ENCODE data around the gene RASL11B. TPM values are rescaled to one million over a fixed set of nuclear protein-coding genes. Genes with fewer than 3 reads are reported as not detected.

RASL11B gene
- polyA plus RNA-seq, 1 experiment: 0.20 TPM

DNA sequence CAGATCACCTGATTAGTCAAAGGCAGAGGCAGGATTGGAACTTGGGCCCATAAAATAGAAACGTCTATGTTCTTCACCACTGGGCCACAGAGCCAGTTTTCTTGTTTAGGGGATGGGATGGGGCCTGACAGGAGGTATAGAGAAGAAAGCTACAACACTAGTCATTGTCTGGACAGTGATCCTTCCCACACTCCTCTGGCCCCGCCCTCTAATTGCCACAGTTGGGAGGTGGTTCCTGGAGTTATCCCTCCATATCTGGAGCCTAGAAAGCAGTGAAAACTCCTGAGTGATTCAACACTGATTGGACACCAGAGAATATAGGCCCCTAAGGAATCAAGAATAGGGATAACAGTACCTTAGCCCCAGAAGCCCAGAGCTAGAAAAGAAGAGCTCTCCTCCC, 22.9 kb downstream of the RASL11B start:
- Histone ChIP-seq H3K4me3 (ENCODE audit: low read depth, low read length) (no peak overlapping the region), H3K36me3 (ENCODE audit: control insufficient read depth, insufficient read depth, low read length) (no peaks in the 10 kb centered on the region), H3K27me3 (ENCODE audit: control insufficient read depth, insufficient read depth, low read length) (no peaks in the 10 kb centered on the region)
- TF ChIP-seq, protein P1, sequence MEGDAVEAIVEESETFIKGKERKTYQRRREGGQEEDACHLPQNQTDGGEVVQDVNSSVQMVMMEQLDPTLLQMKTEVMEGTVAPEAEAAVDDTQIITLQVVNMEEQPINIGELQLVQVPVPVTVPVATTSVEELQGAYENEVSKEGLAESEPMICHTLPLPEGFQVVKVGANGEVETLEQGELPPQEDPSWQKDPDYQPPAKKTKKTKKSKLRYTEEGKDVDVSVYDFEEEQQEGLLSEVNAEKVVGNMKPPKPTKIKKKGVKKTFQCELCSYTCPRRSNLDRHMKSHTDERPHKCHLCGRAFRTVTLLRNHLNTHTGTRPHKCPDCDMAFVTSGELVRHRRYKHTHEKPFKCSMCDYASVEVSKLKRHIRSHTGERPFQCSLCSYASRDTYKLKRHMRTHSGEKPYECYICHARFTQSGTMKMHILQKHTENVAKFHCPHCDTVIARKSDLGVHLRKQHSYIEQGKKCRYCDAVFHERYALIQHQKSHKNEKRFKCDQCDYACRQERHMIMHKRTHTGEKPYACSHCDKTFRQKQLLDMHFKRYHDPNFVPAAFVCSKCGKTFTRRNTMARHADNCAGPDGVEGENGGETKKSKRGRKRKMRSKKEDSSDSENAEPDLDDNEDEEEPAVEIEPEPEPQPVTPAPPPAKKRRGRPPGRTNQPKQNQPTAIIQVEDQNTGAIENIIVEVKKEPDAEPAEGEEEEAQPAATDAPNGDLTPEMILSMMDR (IDR thresholded peaks at IDR 0.05; ENCODE audit: insufficient read depth, low read depth, low read length): no peak
- DNase-seq (ENCODE audit: low read depth): no peak
- CTCF ChIA-PET: no interaction called here
- POLR2A ChIA-PET: no interaction called here

DNA sequence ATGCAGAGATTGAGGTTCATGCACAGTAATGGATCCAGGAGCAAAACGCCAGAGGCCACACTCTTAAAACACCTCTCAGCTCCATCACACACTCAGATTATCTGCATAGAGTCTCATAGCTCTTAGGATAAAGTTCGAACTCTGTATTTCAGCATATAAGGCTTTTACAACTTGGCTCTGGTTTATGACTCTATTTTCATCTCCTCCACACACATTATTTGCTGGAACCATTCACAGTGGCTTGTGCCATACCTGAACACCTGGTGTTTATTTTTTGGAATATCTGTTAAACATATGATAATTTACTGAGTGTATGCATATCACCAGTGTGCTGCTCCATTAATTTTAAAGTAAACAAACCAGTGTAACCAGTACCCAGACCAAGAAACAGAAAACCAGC, 27.2 kb downstream of the RASL11B start:
- no peaks in the 10 kb centered on the region for H3K36me3 ChIP-seq (ENCODE audit: control insufficient read depth, insufficient read depth, low read length)
- TF ChIP-seq, protein P1 (IDR thresholded peaks at IDR 0.05; ENCODE audit: insufficient read depth, low read depth, low read length): no peak
- H3K4me3 ChIP-seq (ENCODE audit: low read depth, low read length): no peak overlapping the region
- H3K27me3 ChIP-seq (ENCODE audit: control insufficient read depth, insufficient read depth, low read length): no peaks in the 10 kb centered on the region
- ChIA-PET POLR2A (no interaction called here), CTCF (interaction anchor here (1.3 kb wide), 1 partner anchor 13 kb away, joined by 3 read pairs; no protein-coding TSS in a partner anchor)
- no peak for DNase-seq (ENCODE audit: low read depth)

DNA sequence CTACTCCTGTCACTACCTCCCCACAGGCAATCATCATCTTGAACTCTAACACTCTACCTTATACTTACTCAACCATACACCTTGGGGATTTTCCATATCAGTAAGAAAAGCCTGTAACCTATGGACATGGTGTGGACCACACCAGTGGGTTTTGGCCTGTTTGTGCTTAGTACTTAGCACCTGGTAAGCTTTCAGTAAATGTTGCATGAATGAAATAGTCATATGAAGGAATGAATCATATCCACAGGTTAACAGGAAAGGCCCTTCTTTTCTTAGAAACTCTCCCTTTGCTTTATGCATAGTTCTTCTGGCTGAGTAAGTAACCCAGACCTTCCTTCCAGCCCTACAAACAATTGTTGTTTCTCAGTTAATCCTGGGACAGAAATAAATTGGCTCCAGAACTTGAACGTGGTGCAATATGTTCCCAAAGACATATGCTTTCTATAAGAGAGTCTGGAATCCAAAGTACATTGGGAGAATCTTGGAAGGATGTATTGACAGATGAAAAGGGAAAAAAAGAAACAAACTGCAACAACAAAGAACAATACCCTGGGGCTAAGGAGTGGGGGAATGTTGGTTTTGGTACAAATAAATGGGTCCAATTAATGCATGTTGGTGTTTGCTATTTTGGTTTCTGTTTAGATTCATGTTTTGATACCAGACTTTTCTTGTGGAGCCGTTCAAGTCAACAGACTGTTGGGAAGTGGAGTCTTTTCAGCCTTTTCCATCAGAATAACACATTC, 27.8 kb downstream of the RASL11B start:
- Histone ChIP-seq H3K36me3 (ENCODE audit: control insufficient read depth, insufficient read depth, low read length) (no peaks in the 10 kb centered on the region), H3K27me3 (ENCODE audit: control insufficient read depth, insufficient read depth, low read length) (no peaks in the 10 kb centered on the region), H3K4me3 (ENCODE audit: low read depth, low read length) (no peak overlapping the region)
- DNase-seq (ENCODE audit: low read depth): no peak
- TF ChIP-seq, protein P1 (IDR thresholded peaks at IDR 0.05; ENCODE audit: insufficient read depth, low read depth, low read length): no peak
- CTCF ChIA-PET: no interaction called here
- POLR2A ChIA-PET: no interaction called here

DNA sequence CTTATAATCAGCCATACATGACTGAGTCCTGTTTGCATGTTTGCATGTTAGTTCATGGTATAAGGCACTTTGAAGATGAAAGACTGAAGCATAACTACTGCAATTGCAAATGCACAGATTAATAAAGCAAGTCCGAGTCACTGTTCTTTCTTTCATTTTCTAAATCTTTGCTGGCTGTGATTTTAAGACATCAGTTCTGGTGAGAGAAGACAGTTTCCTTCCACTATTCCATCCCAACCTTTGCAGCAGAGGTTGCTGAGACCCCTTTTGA, 28.3 kb downstream of the RASL11B start:
- DNase-seq (ENCODE audit: low read depth): no peak
- H3K36me3 ChIP-seq (ENCODE audit: control insufficient read depth, insufficient read depth, low read length): no peaks in the 10 kb centered on the region
- POLR2A ChIA-PET: no interaction called here
- no peak overlapping the region for H3K4me3 ChIP-seq (ENCODE audit: low read depth, low read length)
- TF ChIP-seq, protein P1 (IDR thresholded peaks at IDR 0.05; ENCODE audit: insufficient read depth, low read depth, low read length): no peak
- H3K27me3 ChIP-seq (ENCODE audit: control insufficient read depth, insufficient read depth, low read length): no peaks in the 10 kb centered on the region
- CTCF ChIA-PET: interaction anchor here (2.7 kb wide), 1 partner anchor 21 kb away, joined by 6 read pairs; no protein-coding TSS in a partner anchor

DNA sequence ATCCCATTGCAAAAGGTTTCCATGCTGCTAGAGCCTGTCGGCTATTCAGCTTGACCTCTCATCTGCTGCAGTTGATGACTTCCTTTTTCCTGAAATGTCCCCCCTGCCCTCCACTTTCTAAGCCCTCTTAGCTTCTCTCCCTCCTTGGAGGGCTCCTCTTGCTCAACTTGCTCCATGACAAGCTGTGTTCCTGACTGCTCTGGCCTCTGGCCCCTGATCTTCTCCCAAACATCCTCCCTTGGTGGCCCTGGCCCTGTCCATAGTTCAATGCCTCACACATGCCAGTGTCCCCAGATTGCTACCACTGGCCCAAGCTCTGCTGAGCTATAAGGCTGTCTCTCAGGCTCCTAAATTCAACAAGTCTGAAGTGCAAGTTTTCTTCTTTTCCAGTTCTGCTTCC, 29.6 kb downstream of the RASL11B start:
- H3K4me3 ChIP-seq (ENCODE audit: low read depth, low read length): no peak overlapping the region
- DNase-seq (ENCODE audit: low read depth): no peak
- no peaks in the 10 kb centered on the region for H3K27me3 ChIP-seq (ENCODE audit: control insufficient read depth, insufficient read depth, low read length)
- TF ChIP-seq, protein P1 (IDR thresholded peaks at IDR 0.05; ENCODE audit: insufficient read depth, low read depth, low read length): no peak
- H3K36me3 ChIP-seq (ENCODE audit: control insufficient read depth, insufficient read depth, low read length): no peaks in the 10 kb centered on the region
- ChIA-PET POLR2A (no interaction called here), CTCF (interaction anchor here (1.3 to 2.7 kb wide), 2 partner anchors 17 to 20 kb away, joined by 3 to 6 read pairs; no protein-coding TSS in a partner anchor)

Data from BJ (cell line).